Loucy (cell line): ENCODE data around the gene NTNG1.

ENCODE experiments used
- H2AFZ ChIP-seq: fragments of 200-600 bp; sonication (generic); 2 replicates; pipeline ENCODE4 v1.6.0; 2016; ENCODE audit warnings: antibody characterized with exemption, mild to moderate bottlenecking, low read length, moderate library complexity
- H3F3A ChIP-seq: fragments of 200-600 bp; 2 replicates; pipeline ENCODE4 v1.6.0; 2016; ENCODE audit warnings: antibody characterized with exemption, low read depth, mild to moderate bottlenecking
- H3K27me3 ChIP-seq: fragments of 200-600 bp; sonication (generic); 2 replicates; pipeline ENCODE4 v1.6.1; 2014; ENCODE audit warnings: low read length, mild to moderate bottlenecking; ENCODE audit not compliant: insufficient read depth, poor library complexity, severe bottlenecking
- H3K36me3 ChIP-seq: fragments of 200-600 bp; sonication (generic); 2 replicates; pipeline ENCODE4 v1.6.1; 2016; ENCODE audit warnings: low read length; ENCODE audit not compliant: insufficient read depth
- H3K4me1 ChIP-seq: fragments of 200-600 bp; sonication (generic); 2 replicates; pipeline ENCODE4 v1.5.1; 2014; ENCODE audit warnings: low read length, mild to moderate bottlenecking; ENCODE audit not compliant: insufficient read depth, poor library complexity, severe bottlenecking
- H3K4me2 ChIP-seq: fragments of 200-600 bp; sonication (generic); 2 replicates; pipeline ENCODE4 v1.6.0; 2014; ENCODE audit warnings: antibody characterized with exemption, low read length, low read depth, mild to moderate bottlenecking; ENCODE audit not compliant: poor library complexity, severe bottlenecking
- H3K4me3 ChIP-seq: fragments of 200-600 bp; sonication (generic); 2 replicates; pipeline ENCODE4 v1.5.1; 2014; ENCODE audit warnings: low read length, mild to moderate bottlenecking, mixed read lengths; ENCODE audit not compliant: poor library complexity, severe bottlenecking
- H3K79me2 ChIP-seq: fragments of 200-600 bp; sonication (generic); 2 replicates; pipeline ENCODE4 v1.6.1; 2014; ENCODE audit warnings: low read length; ENCODE audit not compliant: insufficient read depth
- H3K9ac ChIP-seq: fragments of 200-600 bp; sonication (generic); 2 replicates; pipeline ENCODE4 v1.6.0; 2014; ENCODE audit warnings: mild to moderate bottlenecking, low read depth, low read length, moderate library complexity; ENCODE audit not compliant: poor library complexity, severe bottlenecking
- H3K9me2 ChIP-seq: fragments of 200-600 bp; sonication (generic); replicated peaks from 2 replicates; pipeline ENCODE4 v1.6.1; 2016; ENCODE audit warnings: low read depth, low read length, mixed read lengths
- H3K9me3 ChIP-seq: fragments of 200-600 bp; sonication (generic); 2 replicates; pipeline ENCODE4 v1.6.1; 2014; ENCODE audit warnings: mild to moderate bottlenecking, antibody characterized with exemption, low read length, low read depth; ENCODE audit not compliant: insufficient read depth
- H4K20me1 ChIP-seq: fragments of 200-600 bp; sonication (generic); 2 replicates; pipeline ENCODE4 v1.6.0; 2014; ENCODE audit warnings: antibody characterized with exemption, low read length, mild to moderate bottlenecking; ENCODE audit not compliant: insufficient read depth, poor library complexity, severe bottlenecking
- EZH2phosphoT487 ChIP-seq: fragments of 200-600 bp; IDR thresholded peaks from 2 replicates; pipeline ENCODE4 v1.6.1; 2018; ENCODE audit warnings: antibody characterized with exemption, mild to moderate bottlenecking, moderate library complexity, borderline replicate concordance
- TF ChIP-seq, protein P1 (sequence below): fragments of 200-600 bp; sonication (generic); conservative IDR thresholded peaks from 2 replicates; pipeline ENCODE4 v1.5.1; 2014; ENCODE audit warnings: mild to moderate bottlenecking, antibody characterized with exemption, low read length

The NTNG1 gene

DNA sequence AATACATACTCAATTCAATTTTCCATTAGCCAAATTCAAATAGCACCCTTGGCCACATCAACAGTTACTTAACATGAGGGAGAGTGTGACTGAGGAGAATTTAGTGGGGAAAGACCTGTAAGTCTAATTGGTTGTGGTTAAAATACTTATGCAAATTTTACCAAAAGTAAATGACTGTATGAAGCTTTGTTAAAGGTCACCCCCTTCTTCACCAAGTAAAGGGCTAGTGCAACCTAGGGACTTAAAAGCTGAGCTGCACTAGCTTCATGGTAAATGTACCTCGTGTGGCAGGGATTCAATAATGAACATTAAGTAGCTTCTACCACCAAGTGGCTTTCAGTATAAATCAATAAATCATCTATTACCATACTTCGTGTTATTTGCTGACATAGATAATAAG lies 372.0 kb downstream of the NTNG1 start:
- Histone ChIP-seq H3K36me3 (no peaks in the 10 kb centered on the region), H3K9me3 (no peaks in the 10 kb centered on the region), H3K9ac (no peak overlapping the region), H3F3A (no peaks in the 10 kb centered on the region), H3K4me3 (no peak overlapping the region), H3K4me2 (no peak overlapping the region), H4K20me1 (no peaks in the 10 kb centered on the region), H3K79me2 (no peaks in the 10 kb centered on the region), H3K9me2 (no peaks in the 10 kb centered on the region), H3K27me3 (no peaks in the 10 kb centered on the region), H3K4me1 (no peaks in the 10 kb centered on the region), H2AFZ (no peak overlapping the region)
- TF ChIP-seq, protein P1, sequence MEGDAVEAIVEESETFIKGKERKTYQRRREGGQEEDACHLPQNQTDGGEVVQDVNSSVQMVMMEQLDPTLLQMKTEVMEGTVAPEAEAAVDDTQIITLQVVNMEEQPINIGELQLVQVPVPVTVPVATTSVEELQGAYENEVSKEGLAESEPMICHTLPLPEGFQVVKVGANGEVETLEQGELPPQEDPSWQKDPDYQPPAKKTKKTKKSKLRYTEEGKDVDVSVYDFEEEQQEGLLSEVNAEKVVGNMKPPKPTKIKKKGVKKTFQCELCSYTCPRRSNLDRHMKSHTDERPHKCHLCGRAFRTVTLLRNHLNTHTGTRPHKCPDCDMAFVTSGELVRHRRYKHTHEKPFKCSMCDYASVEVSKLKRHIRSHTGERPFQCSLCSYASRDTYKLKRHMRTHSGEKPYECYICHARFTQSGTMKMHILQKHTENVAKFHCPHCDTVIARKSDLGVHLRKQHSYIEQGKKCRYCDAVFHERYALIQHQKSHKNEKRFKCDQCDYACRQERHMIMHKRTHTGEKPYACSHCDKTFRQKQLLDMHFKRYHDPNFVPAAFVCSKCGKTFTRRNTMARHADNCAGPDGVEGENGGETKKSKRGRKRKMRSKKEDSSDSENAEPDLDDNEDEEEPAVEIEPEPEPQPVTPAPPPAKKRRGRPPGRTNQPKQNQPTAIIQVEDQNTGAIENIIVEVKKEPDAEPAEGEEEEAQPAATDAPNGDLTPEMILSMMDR: no peak
- no peak for TF ChIP-seq EZH2phosphoT487

GRCh38 chr1:107514841-107515240 lies 374.0 kb downstream of the NTNG1 start:
- no peak overlapping the region for H3K4me3 ChIP-seq

GRCh38 chr1:107515702-107516101 lies 374.9 kb downstream of the NTNG1 start:
- Histone ChIP-seq H3K4me1 (no peaks in the 10 kb centered on the region), H2AFZ (no peak overlapping the region), H3K9ac (no peak overlapping the region), H3K9me3 (no peaks in the 10 kb centered on the region), H3K9me2 (no peaks in the 10 kb centered on the region), H3K79me2 (no peaks in the 10 kb centered on the region), H3K27me3 (no peaks in the 10 kb centered on the region), H3K4me2 (no peak overlapping the region), H4K20me1 (no peaks in the 10 kb centered on the region), H3F3A (no peaks in the 10 kb centered on the region), H3K4me3 (no peak overlapping the region), H3K36me3 (no peaks in the 10 kb centered on the region)
- TF ChIP-seq EZH2phosphoT487: no peak
- TF ChIP-seq, protein P1: 0 out of 2 replicates have a peak, but pooled peaks have one; percentile 35

More at GRCh38 chr1:107514841-107515240, 374.0 kb downstream of the NTNG1 start:
- no peaks in the 10 kb centered on the region for H4K20me1 ChIP-seq
- no peaks in the 10 kb centered on the region for H3K9me2 ChIP-seq
- no peaks in the 10 kb centered on the region for H3K9me3 ChIP-seq
- no peaks in the 10 kb centered on the region for H3F3A ChIP-seq
- H3K9ac ChIP-seq: no peak overlapping the region
- no peaks in the 10 kb centered on the region for H3K27me3 ChIP-seq
- TF ChIP-seq, protein P1: no peak
- TF ChIP-seq EZH2phosphoT487: no peak
- no peaks in the 10 kb centered on the region for H3K4me1 ChIP-seq
- H2AFZ ChIP-seq: no peak overlapping the region
- H3K36me3 ChIP-seq: no peaks in the 10 kb centered on the region
- no peaks in the 10 kb centered on the region for H3K79me2 ChIP-seq
- H3K4me2 ChIP-seq: no peak overlapping the region
